IMR-90 (cell line): Measurements from ENCODE around the gene FAM114A2. TPM values are rescaled to one million over a fixed set of nuclear protein-coding genes. Genes with fewer than 3 reads are reported as not detected.

Source experiments
- ATAC-seq: fragments of 200-7000 bp; cut with Tn5 transposase; 2 replicates; pipeline ENCODE4 v1.9.1; 2020; ENCODE audit warnings: low read depth, mild to moderate bottlenecking, moderate library complexity
- BruUV-seq: library from RNA; stranded (reverse); fragments of 400-500 nt; replicated peaks from 2 replicates; lab custom pipeline; 2021; lab: Mats Ljungman, UMichigan
- CTCF ChIA-PET: fragments of 300-600 bp; formaldehyde crosslinking; extraction: SDS; loops from one replicate; lab custom pipeline; 2021; ENCODE audit warnings: antibody characterized with exemption; lab: Yijun Ruan, JAX
- POLR2A ChIA-PET: fragments of 300-600 bp; sonication (Branson Sonifier 250); formaldehyde crosslinking; loops from one replicate; lab custom pipeline; 2022; ENCODE audit warnings: antibody characterized with exemption; ENCODE audit not compliant: unreplicated experiment; lab: Charles Lee
- DNase-seq: peaks from one replicate; pipeline ENCODE4 v3.0.0; 2013
- H2AFZ ChIP-seq: replicated peaks from 2 replicates; pipeline ENCODE3; 2013; ENCODE audit warnings: low read length, mild to moderate bottlenecking; ENCODE audit not compliant: poor library complexity
- H2AK5ac ChIP-seq: 2 replicates; pipeline ENCODE4 v1.6.1; 2013; ENCODE audit warnings: low read depth, low read length, inconsistent platforms
- H2AK9ac ChIP-seq: replicated peaks from 2 replicates; pipeline ENCODE3; 2013; ENCODE audit warnings: mild to moderate bottlenecking, low read depth, low read length, moderate library complexity; ENCODE audit not compliant: poor library complexity
- H2BK120ac ChIP-seq: 2 replicates; pipeline ENCODE4 v1.6.1; 2013; ENCODE audit warnings: low read depth, low read length, inconsistent platforms
- H2BK15ac ChIP-seq: 3 replicates; pipeline ENCODE4 v1.6.1; 2013; ENCODE audit warnings: low read depth, low read length, inconsistent platforms
- H2BK20ac ChIP-seq: 2 replicates; pipeline ENCODE4 v1.6.1; 2013; ENCODE audit warnings: low read depth, mild to moderate bottlenecking, inconsistent platforms, low read length, moderate library complexity
- H2BK5ac ChIP-seq: 2 replicates; pipeline ENCODE4 v1.6.1; 2013; ENCODE audit warnings: mild to moderate bottlenecking, low read depth, low read length, inconsistent platforms; ENCODE audit not compliant: poor library complexity, severe bottlenecking
- H3K14ac ChIP-seq: replicated peaks from 2 replicates; pipeline ENCODE4 v1.6.1; 2013; ENCODE audit warnings: low read depth, low read length, inconsistent platforms
- H3K18ac ChIP-seq: 2 replicates; pipeline ENCODE4 v1.6.1; 2013; ENCODE audit warnings: low read depth, low read length, control low read depth
- H3K23ac ChIP-seq: 2 replicates; pipeline ENCODE4 v1.6.1; 2013; ENCODE audit warnings: low read depth, low read length, inconsistent platforms
- H3K27ac ChIP-seq: 2 replicates; pipeline ENCODE4 v1.5.1; 2013; ENCODE audit warnings: mild to moderate bottlenecking, control low read depth, low read length; ENCODE audit not compliant: insufficient read depth
- H3K27me3 ChIP-seq: 2 replicates; pipeline ENCODE4 v1.6.1; 2013; ENCODE audit warnings: low read length; ENCODE audit not compliant: control insufficient read depth, insufficient read depth
- H3K36me3 ChIP-seq: 2 replicates; pipeline ENCODE4 v1.6.1; 2013; ENCODE audit warnings: low read length, mixed read lengths; ENCODE audit not compliant: control insufficient read depth, insufficient read depth
- H3K4ac ChIP-seq: 2 replicates; pipeline ENCODE4 v1.6.1; 2013; ENCODE audit warnings: low read depth, low read length, inconsistent platforms
- H3K4me1 ChIP-seq: 2 replicates; pipeline ENCODE4 v1.6.1; 2013; ENCODE audit warnings: low read length, mixed read lengths; ENCODE audit not compliant: control insufficient read depth, insufficient read depth
- H3K4me2 ChIP-seq: 2 replicates; pipeline ENCODE4 v1.6.1; 2013; ENCODE audit warnings: low read depth, mild to moderate bottlenecking, control low read depth, low read length, moderate library complexity
- H3K4me3 ChIP-seq: 2 replicates; pipeline ENCODE4 v1.5.1; 2013; ENCODE audit warnings: low read depth, mild to moderate bottlenecking, control low read depth, low read length, moderate library complexity; ENCODE audit not compliant: insufficient read depth
- H3K56ac ChIP-seq: 2 replicates; pipeline ENCODE4 v1.6.1; 2013; ENCODE audit warnings: low read length, inconsistent platforms; ENCODE audit not compliant: insufficient read depth; ENCODE audit errors: extremely low read depth
- H3K79me1 ChIP-seq, 2 experiments: 2 replicates each; pipeline ENCODE4 v1.6.1; 2013; ENCODE audit warnings: low read length in 2 of 2, inconsistent platforms in 1 of 2, low read depth in 1 of 2
- H3K9ac ChIP-seq: 2 replicates; pipeline ENCODE4 v1.6.1; 2013; ENCODE audit warnings: low read depth, low read length, control low read depth
- H3K9me1 ChIP-seq: 2 replicates; pipeline ENCODE4 v1.6.1; 2013; ENCODE audit warnings: low read length, inconsistent platforms; ENCODE audit not compliant: insufficient read depth
- H3K9me3 ChIP-seq: 2 replicates; pipeline ENCODE4 v1.6.1; 2013; ENCODE audit warnings: low read length; ENCODE audit not compliant: control insufficient read depth, insufficient read depth
- H4K20me1 ChIP-seq: 2 replicates; pipeline ENCODE4 v1.6.1; 2013; ENCODE audit warnings: low read length, inconsistent platforms; ENCODE audit not compliant: insufficient read depth
- H4K5ac ChIP-seq: 2 replicates; pipeline ENCODE4 v1.6.1; 2013; ENCODE audit warnings: mild to moderate bottlenecking, low read depth, low read length, control low read depth
- H4K8ac ChIP-seq, 2 experiments: 2 replicates each; pipeline ENCODE4 v1.6.1; 2013; ENCODE audit warnings: low read depth in 2 of 2, low read length in 2 of 2, control low read depth in 1 of 2, inconsistent platforms in 1 of 2
- H4K91ac ChIP-seq: 2 replicates; pipeline ENCODE4 v1.6.1; 2013; ENCODE audit warnings: low read depth, low read length, inconsistent platforms; ENCODE audit not compliant: insufficient read depth
- MXI1 ChIP-seq: IDR thresholded peaks from 2 replicates; pipeline ENCODE4 v1.6.1; 2012; ENCODE audit warnings: low read depth, mild to moderate bottlenecking, low read length, moderate library complexity, borderline replicate concordance
- NFE2L2 ChIP-seq: fragments of 150-350 bp; IDR thresholded peaks from 2 replicates; pipeline ENCODE4 v1.6.1; 2016; ENCODE audit warnings: low read depth, mild to moderate bottlenecking, low read length
- RAD21 ChIP-seq: IDR thresholded peaks from 2 replicates; pipeline ENCODE4 v1.6.1; 2012; ENCODE audit warnings: low read length, improper control_type of control experiment
- RCOR1 ChIP-seq: IDR thresholded peaks from 2 replicates; pipeline ENCODE4 v1.6.1; 2012; ENCODE audit warnings: mild to moderate bottlenecking, low read length, improper control_type of control experiment; ENCODE audit not compliant: insufficient replicate concordance
- WGBS, 2 experiments: methylation state at CpG; one replicate each; pipeline versions ENCODE4 v1.1.5 to v1.1.7; 2013; ENCODE audit warnings: missing lambda C conversion rate in 2 of 2; ENCODE audit not compliant: insufficient read length in 1 of 2; ENCODE audit errors: extremely low coverage in 2 of 2; 5-methylcytosine and 5-hydroxymethylcytosine counted together
- dilution Hi-C: fragments of 300-500 bp; cut with HindIII; formaldehyde crosslinking; loops from one replicate; pipeline ENCODE4 v1.14.3; 2018; ENCODE audit warnings: low sequenced_read_pairs; ENCODE audit not compliant: unreplicated experiment
- in situ Hi-C: fragments of 300-500 bp; cut with MboI; formaldehyde crosslinking; loops from 3 replicates; pipeline ENCODE4 v1.14.3; 2019; ENCODE audit warnings: low sequenced_read_pairs, inconsistent platforms, mixed read lengths
- intact Hi-C: fragments of 100-400 bp; cut with micrococcal nuclease; formaldehyde crosslinking; loops from 2 replicates; pipeline ENCODE4 v1.10.0; 2022
- polyA plus RNA-seq, 3 experiments: library from polyadenylated mRNA; depleted of rRNA; stranded (reverse); fragments of >200 nt; gene quantifications; 2 replicates each; pipeline ENCODE4 v1.2.3, GENCODE V29; 2012; ENCODE audit warnings: low replicate concordance in 1 of 3
- total RNA-seq: library from RNA; depleted of rRNA; stranded (reverse); fragments of >200 nt; gene quantifications from 2 replicates; pipeline ENCODE4 v1.2.3, GENCODE V29; 2012
- TF ChIP-seq, protein P1 (sequence below): fragments of 150-350 bp; IDR thresholded peaks from 2 replicates; pipeline ENCODE4 v1.6.1; 2016; ENCODE audit warnings: low read depth, mild to moderate bottlenecking, low read length, moderate library complexity, borderline replicate concordance

The FAM114A2 gene
- total and polyA plus RNA-seq, 2 of the 4 experiments (the other 2 are of a cell fraction), result 13.2 to 41.2 TPM

DNA sequence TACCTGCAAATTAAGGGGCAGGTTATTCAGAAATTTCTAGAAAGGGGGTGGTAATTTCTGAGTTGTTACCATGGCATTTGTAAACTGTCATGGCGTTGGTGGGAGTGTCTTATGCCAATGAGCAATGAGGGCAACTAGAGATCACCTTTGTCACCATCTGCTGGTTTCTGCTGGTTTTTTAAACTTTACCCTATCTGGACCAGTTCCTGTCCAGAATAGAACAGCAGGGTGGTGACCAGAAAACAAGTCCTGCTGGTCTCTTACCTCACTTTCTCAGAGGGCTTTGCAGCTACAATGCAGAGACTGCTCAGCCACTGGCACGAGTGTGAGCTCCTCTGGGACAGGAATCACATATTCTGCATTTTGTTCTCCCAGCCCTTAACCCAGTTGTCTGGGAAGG is 51.4 kb downstream of the FAM114A2 start:
- no peak overlapping the region for H2BK120ac ChIP-seq
- no peaks in the 10 kb centered on the region for H3K9me3 ChIP-seq
- H3K4me3 ChIP-seq, result no peak overlapping the region
- dilution Hi-C loops, result no loop called here
- no peak for ATAC-seq
- H3K4me1 ChIP-seq, result no peaks in the 10 kb centered on the region
- no CpG with 5 or more reads among the region's 2 CpGs for WGBS, 2 experiments
- no peak overlapping the region for H2AFZ ChIP-seq
- no peak overlapping the region for H3K14ac ChIP-seq
- H3K23ac ChIP-seq, result no peak overlapping the region
- no peak overlapping the region for H4K8ac ChIP-seq
- H4K91ac ChIP-seq, result no peak overlapping the region
- ChIA-PET CTCF (interaction anchor here (1.2 kb wide), 1 partner anchor 13 kb away, joined by 4 read pairs; no protein-coding TSS in a partner anchor), POLR2A (no interaction called here)
- H3K56ac ChIP-seq, result no peak overlapping the region
- H3K4ac ChIP-seq, result no peak overlapping the region
- in situ Hi-C loops, result loop anchor here (10.0 kb wide), 1 partner anchor 638 kb away; no protein-coding TSS in a partner anchor
- no peak for DNase-seq
- H3K36me3 ChIP-seq, result no peaks in the 10 kb centered on the region
- H3K27me3 ChIP-seq, result no peaks in the 10 kb centered on the region; the same call in 1 of the 2 replicates
- H2BK5ac ChIP-seq, result no peak overlapping the region
- no peaks in the 10 kb centered on the region for H3K79me1 ChIP-seq
- no peak overlapping the region for H3K27ac ChIP-seq
- no TSS peak for BruUV-seq
- no peak overlapping the region for H4K5ac ChIP-seq
- no peak overlapping the region for H3K18ac ChIP-seq
- no peaks in the 10 kb centered on the region for H4K20me1 ChIP-seq
- no peak overlapping the region for H2BK20ac ChIP-seq
- no peak overlapping the region for H3K9ac ChIP-seq
- H2BK15ac ChIP-seq, result no peak overlapping the region
- no peak overlapping the region for H2AK9ac ChIP-seq
- no peak for TF ChIP-seq NFE2L2
- no peak for TF ChIP-seq RCOR1
- TF ChIP-seq RAD21, result no peak
- TF ChIP-seq, protein P1, sequence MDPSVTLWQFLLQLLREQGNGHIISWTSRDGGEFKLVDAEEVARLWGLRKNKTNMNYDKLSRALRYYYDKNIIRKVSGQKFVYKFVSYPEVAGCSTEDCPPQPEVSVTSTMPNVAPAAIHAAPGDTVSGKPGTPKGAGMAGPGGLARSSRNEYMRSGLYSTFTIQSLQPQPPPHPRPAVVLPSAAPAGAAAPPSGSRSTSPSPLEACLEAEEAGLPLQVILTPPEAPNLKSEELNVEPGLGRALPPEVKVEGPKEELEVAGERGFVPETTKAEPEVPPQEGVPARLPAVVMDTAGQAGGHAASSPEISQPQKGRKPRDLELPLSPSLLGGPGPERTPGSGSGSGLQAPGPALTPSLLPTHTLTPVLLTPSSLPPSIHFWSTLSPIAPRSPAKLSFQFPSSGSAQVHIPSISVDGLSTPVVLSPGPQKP, result no peak
- no peak for TF ChIP-seq MXI1
- H3K9me1 ChIP-seq, result no peaks in the 10 kb centered on the region
- no peak overlapping the region for H2AK5ac ChIP-seq
- intact Hi-C loops, result no loop called here
- no peak overlapping the region for H3K4me2 ChIP-seq
